Ecto neural progenitor cell (in vitro differentiated cells): Measurements from ENCODE around the gene PTPRM.

Experiments
- DNase-seq: peaks from one replicate; pipeline ENCODE4 v3.0.0-alpha.2; 2018; ENCODE audit warnings: low spot score

The PTPRM gene

DNA sequence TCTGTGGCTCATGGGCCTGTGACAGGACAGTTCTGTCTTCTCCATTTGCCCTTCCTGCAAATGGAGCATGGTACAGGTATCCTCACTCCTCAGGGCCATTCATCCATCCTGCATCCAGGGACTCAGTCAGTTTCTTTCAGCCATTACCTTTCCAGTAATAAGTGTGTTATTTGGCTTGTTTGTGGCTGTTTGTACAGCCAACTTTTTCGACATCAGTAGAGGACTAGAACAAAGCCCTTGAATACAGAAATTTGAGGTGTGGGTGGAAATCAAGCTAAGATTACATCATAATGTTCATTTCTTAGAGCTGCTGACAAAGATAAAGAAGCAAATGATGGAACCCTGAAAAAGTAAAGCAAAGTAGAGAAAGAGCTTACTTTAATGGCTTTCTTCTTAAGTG is 290.4 kb downstream of the PTPRM start:
- no peak for DNase-seq

DNA sequence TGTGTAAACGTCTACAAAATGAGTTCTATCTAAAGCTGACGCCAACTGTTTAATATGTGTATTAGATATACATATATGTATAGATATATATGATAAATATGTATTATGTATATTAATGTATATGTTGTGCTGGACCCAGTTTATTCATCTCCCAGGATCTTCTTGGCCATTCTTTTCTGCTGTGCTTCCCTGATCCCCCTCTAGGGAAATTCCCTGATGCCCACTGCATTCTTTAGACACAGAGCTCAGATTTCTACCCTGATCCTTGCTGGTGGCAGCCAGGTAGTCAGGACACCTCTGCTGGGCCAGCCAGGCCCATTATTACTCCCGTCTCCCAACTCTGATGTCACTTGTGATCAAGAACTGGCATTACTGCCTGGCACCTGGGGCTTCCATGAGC is 292.0 kb downstream of the PTPRM start:
- no peak for DNase-seq

DNA sequence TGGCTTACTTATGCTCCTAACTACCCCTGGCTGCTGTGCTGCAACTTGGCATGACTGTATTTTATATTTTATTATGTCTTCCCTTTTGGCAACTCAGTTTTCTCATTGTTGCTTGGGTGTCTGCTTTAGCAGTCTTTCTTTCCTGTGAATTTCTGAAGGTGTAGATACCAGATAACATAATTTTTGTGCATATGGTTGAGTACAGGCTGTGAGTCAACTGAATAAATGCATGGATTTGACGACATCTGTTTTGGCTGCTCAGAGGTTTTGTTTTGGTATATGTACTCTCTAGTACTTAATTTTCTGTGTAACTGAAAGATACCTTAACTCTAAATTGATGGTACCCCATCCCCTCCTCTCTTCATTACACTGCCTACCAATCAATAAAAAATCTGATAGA is 303.1 kb downstream of the PTPRM start:
- no peak for DNase-seq

DNA sequence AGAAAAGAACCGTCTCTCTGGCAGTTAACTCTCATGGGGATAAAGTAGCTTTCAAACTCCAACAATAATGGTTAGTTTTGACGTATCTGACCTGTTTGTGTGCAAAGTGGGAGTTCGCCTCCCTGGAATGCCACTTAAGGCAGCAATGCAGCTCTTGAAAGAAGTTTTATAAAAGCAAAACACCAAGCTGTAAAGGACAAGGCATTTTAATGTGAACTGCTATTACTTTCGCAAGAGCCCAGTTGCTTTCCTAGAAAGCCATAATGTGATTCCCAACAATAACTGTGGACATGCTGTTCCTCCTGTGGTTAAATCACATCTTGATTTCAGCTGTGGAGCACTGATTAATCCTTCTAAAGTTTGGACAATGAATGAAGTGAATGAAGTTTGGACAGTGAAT is 303.7 kb downstream of the PTPRM start:
- no peak for DNase-seq

DNA sequence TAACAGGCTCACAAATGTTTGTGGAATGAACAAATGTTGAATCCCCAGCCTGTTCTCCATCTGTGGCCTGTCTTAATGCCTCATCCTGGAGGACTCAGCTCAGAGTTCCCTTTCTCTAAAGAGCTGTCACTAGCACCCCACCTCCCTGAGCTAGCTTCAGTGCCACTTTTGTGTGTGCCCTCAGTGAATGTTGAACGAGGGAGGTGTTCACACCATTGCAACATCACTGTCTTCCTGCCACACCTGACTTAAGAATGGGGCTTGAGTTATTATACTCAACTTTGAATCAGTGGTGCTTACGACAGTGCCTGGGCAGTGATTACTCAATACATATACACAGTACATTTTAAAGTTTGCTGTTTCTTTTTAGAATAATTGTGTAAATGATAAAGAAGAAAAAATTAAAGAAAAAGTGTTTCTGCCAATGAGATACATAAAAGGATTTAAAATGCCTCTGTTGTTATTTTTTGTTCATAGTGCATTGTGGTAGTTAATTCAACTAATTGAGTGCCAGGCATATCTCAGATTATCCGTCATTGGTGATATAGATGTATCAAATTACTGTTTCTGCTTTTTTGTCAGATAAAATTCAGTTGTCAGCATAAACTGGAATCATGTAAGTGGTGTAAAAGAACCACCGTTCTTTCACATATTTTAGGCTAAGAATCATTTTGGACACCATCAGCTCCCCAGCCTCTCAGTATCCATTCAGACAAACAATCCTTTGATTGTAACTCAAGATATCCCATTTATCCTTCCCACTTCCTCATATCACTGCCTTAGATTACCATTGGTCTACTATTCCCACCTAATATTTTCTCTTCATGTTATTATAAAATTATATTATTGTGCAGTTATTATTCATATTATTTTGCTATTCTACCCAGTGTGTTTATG is 304.7 kb downstream of the PTPRM start:
- DNase-seq: no peak

DNA sequence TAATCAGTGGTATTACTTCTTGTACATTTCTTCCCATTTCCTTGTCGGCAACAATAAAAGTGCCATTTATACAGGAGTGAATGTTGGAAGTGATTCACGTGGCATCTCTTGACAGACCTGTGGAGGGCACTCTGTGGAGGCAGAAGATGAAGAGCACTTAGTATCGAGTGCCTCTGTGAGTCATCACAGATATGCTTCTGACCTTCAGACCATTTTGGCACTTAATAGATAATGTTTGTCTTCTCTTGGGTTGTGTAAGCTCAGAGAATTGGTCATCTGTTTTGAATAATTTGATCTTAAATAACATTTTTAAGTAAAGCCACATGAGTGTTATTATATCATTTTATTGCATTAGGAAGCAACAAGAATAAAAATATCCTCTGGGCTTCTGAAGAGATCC is 305.5 kb downstream of the PTPRM start:
- no peak for DNase-seq

DNA sequence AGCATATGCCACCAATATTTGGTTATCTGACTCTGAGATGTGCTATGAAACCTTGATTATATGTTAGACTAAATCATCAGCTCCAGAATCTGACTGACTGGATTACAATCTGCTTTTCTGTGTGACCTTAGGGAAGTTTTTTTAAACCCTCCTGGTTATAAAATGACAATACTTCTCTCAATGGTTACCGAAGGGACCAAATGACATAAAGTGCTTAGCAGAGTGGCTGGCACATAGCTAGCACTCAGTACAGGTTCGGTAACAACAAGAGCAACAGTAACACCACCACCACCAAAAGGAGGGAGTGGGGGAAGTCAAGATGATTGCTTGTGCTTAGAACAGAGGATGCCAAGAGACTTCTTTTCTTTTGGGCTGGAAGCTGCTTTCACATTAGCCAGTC is 306.2 kb downstream of the PTPRM start:
- no peak for DNase-seq

DNA sequence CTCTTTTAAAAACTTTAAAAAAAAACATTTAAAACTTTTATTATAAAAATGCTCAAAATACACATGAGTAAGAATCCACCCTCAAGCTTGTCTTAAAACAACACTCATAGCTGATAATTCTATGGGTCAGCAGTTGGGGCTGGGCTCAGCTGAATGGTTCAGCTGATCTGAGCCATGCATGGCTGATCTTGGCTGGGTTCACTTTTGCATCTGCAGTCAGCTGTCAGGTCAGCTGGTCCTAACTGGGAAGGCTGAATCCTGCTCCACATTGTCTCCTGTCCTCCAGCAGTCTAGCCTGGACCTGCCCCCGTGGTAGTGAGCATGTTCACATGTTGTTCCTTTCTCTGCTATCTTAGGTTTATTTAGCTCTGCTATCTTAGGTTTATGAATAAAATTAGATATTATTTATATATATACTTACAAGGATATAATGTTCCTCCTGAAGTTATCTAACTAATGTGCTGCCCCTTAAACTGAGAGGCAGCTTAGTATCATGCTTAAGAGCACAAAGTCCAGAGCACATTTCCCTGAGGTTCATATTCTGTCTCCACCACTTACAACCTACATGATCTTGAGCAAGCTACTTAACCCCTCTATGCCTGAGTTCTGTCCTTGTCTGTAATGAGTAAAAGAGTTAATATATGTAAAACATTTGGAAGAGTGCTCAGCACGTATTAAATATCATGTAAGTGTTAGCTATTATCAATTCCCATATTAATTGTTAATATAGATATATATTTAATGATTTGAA is 309.4 kb downstream of the PTPRM start:
- DNase-seq: no peak

DNA sequence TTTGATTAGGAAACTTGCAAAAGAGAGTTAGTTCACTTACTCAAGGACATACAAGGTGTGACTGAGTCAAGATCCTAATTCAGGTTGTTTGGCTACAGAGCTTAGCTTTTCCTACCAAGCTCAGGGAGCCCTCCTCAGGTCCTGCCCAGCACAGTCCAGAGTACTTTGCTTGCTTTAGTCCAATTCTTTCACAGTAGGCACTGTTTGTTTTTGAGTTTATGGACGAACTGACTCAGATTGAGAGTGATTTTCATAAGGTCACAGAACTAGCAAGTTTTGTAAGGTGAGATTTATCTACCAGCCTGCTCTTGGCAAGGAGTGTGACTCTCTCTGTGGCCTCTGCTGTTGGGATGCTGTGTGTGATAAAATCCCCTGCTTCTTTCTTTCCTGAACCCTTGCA is 310.5 kb downstream of the PTPRM start:
- DNase-seq: no peak

DNA sequence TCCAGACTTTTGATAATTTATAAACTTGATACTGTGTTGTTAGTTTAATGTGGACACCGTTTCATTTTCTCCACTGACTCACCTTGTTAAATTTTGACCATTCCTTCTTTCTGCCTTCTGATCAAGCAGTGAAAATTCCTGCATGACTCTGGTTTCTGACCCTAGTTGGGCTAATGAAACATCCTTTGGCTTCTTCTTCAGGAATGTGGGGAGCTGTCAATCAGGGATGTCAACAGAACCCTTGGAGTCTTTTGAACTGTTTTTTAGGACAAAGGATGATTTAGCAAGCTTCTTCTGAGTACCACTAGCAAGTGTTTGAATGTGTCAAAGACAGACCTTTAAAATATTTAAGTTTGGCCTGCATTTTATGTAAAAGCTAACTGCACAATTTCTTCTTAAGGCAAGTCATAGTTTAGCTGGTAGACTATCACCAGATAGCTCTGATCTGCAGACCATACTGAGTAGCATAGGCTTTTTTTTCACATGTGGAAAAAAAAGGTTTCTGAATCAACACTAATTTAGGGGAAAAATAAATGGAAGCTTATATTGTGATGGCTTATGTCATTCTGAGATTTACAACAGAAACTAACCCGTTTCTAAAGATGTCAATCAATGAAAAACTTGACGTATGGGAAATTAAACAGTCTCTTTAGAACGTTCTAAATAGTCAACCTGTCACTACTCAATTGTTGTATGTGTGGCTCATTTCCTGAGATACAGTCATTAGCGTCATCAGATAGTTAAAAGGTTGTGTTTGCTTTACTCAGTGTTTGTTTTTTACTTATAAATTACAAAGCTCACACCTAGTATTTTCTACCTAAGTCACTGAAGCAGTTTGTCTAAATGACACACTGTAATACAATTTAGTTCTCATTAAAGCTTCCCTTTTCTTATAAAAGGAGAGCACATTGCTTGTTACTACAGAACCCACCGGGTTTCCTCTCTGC is 311.4 kb downstream of the PTPRM start:
- DNase-seq: no peak

DNA sequence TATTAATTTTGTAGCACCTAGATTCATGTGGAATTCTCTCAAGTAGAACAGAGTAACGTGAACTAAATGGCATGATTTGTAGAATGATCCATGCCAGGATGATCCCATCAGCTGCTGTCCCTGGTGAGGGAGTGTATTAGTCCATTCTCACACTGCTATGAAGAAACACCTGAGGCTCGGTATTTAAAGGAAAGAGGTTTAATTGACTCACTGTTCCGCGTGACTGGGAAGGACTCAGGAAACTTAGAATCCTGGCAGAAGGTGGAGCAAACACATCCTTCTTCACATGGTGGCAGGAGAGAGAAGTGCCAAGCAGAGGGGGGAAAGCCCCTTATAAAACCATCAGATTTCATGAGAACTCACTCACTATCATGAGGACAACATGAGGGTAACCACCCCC is 312.6 kb downstream of the PTPRM start:
- DNase-seq: no peak

DNA sequence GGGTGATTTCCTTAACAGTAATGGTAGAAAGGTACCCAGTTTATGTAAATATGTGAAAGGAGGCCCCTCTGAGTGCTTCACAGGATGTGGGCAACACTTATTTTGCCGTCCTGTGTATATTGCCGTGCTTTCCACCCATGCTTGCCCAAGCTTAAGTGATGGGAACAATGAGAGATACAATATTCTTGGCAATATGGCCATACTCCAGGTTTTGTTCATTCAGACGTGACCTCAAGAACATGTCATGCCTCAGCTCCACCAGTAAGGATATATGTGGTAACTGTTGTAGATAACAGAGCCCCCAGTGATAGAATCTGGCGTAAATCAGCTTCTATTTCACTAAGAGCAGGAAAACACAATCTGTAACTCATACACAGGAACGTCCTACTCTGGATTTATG is 318.7 kb downstream of the PTPRM start:
- DNase-seq: no peak

DNA sequence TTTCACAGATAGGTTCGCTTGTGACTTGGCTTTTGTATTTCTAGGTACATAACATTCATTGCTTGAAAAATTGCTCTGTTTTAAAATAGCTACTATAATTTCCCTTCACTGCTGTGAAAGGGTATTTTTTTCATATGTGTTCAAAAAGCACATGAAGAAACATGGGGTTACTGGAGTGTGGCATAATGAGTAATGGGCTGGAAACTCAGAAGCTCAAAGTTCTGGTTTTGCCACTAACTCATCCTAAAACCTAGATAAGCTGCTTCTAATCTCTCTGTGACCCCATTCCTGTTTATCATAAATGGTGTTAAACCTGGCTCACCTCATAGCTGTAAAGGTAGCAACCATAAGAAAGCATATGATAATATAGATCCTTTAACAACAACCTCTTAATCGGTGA is 319.3 kb downstream of the PTPRM start:
- no peak for DNase-seq

DNA sequence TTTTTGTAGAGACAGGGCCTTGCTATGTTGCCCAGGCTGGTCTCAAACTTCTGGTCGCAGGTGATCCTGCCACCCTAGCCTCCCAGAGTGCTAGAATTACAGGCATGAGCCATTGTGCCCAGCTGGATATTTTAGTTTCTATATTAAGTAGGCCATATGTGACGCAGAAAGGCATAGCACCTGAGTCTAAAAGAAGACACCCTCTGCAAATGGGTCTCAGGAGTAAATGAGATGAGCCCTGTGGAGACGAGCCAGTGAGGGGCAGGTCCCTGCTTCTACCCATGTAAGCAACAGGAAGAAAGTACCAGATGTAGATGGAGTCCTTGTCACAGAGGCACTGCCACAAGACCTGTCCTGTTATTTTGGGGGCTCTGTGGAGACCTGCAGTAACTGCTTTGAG is 322.4 kb downstream of the PTPRM start:
- DNase-seq: no peak

DNA sequence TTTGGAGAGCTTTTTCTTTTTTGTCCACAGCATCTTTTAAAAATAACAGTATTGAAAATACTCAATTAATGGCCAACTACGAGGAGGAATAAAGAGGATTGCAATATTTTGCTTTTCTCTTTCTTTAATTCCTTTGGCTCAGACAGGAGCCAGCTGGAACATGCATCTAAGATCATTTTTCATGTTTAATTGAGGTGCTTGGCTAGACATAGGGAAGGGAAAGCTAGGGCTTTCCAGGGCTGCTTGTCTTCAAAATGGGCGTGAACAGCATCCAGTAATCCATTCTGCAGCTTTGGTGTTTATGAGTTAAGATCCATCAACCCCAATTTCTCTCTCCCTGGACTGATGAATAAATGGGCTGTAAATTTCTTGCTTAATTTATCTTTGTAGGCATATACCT is 323.0 kb downstream of the PTPRM start:
- DNase-seq: no peak

DNA sequence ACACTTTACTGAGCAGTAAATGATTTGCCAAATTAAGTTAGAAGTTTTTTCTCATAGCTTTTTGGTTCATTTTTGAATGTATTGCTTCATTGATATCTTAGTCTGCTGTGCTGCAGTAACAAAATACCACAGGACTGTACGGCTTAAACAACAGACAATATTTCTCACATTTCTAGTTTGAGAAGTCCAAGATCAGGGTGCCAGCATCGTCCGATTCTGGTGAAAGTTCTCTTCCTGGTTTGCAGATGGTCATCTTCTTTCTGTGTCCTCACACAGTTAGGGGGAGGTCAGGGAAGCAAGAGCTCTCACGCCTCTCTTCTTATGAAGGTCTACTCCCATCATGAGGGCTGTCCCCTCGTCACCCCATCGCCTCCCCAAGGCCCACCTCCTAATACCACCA is 325.4 kb downstream of the PTPRM start:
- DNase-seq: no peak

DNA sequence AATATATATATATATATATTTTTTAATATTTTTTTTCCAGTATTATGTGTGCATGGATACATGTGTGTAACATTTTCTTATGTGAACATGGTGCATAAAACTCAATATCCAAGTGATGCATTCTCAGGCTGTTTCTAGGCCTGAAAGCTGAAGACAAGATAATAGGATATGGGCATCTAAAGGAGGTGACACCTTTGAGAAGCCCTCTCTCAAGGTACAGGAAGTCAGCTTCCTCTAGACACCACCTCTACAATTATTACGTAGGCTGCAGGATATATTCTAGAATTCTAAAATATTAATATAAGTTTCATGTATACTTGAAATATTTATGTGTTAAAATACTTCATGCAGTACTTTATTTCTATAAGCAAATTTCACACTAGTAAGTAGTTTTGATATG is 327.5 kb downstream of the PTPRM start:
- no peak for DNase-seq

DNA sequence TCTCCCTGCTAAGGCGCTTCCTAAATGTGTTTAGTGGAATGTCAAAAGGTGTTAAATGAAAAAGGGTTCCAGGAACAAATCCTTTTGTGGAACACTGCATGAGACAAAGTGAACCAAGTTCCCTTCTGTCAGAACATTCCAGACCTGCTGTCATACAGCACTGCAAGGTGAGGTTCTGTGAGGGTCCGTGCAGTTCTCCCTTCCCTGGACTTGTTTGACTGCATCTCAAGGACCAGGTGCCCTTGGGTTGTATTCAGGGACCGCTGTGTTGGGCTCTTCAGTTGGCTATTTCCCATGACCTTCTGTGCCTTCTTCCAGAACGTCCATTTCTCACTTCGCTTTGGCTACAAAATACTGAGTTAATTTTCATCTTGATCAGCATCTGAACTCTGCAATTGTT is 328.2 kb downstream of the PTPRM start:
- no peak for DNase-seq

DNA sequence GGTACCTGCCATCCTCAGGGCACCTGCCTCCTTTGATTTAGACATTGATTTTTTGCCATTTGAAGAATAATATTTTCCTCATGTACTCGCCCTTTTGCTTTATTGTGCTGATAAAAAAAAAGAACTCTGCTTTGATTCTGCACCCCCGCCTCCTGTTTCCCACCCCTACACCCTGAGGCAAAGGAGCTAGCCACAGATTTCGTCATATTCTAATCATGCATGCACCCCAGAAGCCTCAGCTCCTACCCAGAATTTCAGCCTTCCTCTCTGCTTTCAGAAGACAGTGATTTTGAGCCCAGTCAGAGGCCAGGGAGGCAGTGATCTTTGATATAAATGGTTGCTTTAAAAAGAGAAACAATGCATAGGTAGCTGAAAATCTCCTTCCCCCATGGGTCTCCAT is 329.0 kb downstream of the PTPRM start:
- no peak for DNase-seq

DNA sequence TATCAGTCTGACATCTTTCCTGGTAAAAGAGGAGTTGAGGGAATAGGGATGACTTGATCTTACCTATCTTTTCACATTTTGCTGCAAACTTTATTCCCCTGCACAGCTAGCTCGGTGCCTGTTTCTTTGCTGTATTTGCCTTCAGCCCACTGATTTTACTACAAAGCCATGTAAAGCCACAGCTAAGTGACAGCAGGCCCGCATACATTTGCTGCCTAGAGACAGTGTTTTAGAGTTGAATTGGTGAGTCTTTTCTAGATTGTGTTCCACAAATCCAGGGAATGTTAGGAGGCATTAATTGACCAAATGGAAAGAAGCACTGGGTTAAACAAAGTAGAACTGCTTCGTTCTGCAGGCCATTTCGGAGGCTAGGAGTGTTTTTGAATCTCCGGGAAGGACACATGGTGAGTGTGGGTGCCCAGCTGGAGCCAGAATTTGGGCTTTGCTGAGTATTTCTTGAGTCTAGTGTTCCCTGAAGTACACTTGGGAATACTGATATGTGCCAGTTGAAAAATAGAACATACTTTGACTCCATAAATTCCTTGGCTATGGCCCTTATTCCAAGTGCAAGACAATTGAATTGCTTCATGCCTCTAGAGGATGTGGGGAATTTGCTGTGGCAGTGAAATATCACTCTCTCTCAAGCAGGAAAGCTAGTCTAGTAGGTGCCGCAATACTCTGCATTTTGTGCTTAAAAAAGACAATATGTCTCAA is 329.8 kb downstream of the PTPRM start:
- DNase-seq: no peak

DNA sequence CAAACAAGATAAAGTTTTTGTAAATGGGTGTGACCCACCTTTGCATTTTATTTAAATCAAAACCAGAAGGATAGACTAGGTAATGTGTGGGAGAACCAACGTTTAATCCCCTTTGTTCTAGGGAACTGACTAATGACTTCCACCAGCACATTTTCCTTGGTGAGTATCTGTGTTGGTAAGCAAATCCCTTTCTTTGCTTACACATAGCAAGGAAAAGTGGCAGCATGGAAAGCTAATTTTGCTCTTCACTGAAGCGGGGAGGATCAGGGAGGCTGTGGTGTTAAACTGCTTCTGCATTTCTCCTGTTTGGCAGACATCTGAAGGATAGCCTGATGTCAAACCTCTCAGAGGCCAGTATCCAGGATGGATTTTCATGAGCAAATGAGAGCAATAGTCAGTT is 331.1 kb downstream of the PTPRM start:
- no peak for DNase-seq

DNA sequence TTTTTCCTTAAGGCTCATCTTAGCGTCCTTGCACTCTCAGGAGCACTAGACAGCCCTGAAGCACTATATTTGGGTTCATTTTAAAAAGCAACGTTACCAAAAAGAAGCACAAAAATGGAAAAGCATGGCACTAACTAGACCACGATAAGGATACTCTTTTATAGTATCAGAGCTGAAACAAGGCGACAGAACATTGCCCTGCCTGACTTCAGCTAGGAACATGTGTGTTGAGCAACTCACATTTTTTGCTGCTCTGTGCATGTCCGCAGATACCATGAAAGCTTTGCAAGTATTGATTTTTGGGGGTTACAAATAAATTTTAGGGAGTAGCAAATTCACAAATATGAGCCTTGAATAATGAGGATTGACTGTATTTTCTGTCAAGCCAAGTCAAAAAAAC is 332.0 kb downstream of the PTPRM start:
- DNase-seq: no peak
